A673 (cell line): Measurements from ENCODE around the gene ZBED1. TPM values are rescaled to one million over a fixed set of nuclear protein-coding genes. Genes with fewer than 3 reads are reported as not detected.
"Not testable (repeated sequence)": the region's sequence is repeated elsewhere in the genome, so short reads cannot be mapped to it uniquely, and the experiment has no call there.

ENCODE experiments used
- BruUV-seq: library from RNA; stranded (reverse); fragments of 400-500 nt; replicated peaks from 2 replicates; lab custom pipeline; 2021; lab: Mats Ljungman, UMichigan
- CTCF ChIA-PET: fragments of 300-600 bp; sonication (Branson Sonifier 250); formaldehyde crosslinking; loops from one replicate; lab custom pipeline; 2022; ENCODE audit warnings: antibody characterized with exemption; lab: Charles Lee
- POLR2A ChIA-PET: fragments of 300-600 bp; sonication (Branson Sonifier 250); formaldehyde crosslinking; loops from one replicate; lab custom pipeline; 2022; ENCODE audit warnings: antibody characterized with exemption; ENCODE audit not compliant: low non-redundant PET; lab: Charles Lee
- DNase-seq: peaks from one replicate; pipeline ENCODE4 v3.0.0-alpha.2; 2015; ENCODE audit warnings: low spot score
- H3K27ac ChIP-seq: fragments of 200-600 bp; sonication (generic); 2 replicates; pipeline ENCODE4 v1.5.1; 2016; ENCODE audit warnings: mixed run types, low read depth, mild to moderate bottlenecking, mixed read lengths, antibody characterized with exemption, low read length; ENCODE audit not compliant: poor library complexity, severe bottlenecking
- H3K27me3 ChIP-seq: fragments of 200-600 bp; sonication (generic); replicated peaks from 2 replicates; pipeline ENCODE4 v1.6.1; 2017; ENCODE audit warnings: mixed run types, low read depth, mild to moderate bottlenecking, mixed read lengths, antibody characterized with exemption, low read length; ENCODE audit not compliant: insufficient read depth, poor library complexity
- H3K36me3 ChIP-seq: fragments of 200-600 bp; sonication (generic); 2 replicates; pipeline ENCODE4 v1.6.1; 2016; ENCODE audit warnings: mixed run types, mild to moderate bottlenecking, mixed read lengths, antibody characterized with exemption, low read length; ENCODE audit not compliant: insufficient read depth, poor library complexity, severe bottlenecking
- H3K4me1 ChIP-seq: fragments of 200-600 bp; sonication (generic); 2 replicates; pipeline ENCODE4 v1.6.1; 2017; ENCODE audit warnings: mixed run types, mild to moderate bottlenecking, mixed read lengths, antibody characterized with exemption, low read length; ENCODE audit not compliant: insufficient read depth, poor library complexity, severe bottlenecking
- H3K4me3 ChIP-seq: fragments of 200-600 bp; sonication (generic); 2 replicates; pipeline ENCODE4 v1.5.1; 2016; ENCODE audit warnings: low read depth, mixed run types, mild to moderate bottlenecking, mixed read lengths, low read length; ENCODE audit not compliant: poor library complexity, severe bottlenecking
- H3K9me3 ChIP-seq: fragments of 200-600 bp; sonication (generic); 2 replicates; pipeline ENCODE4 v1.6.1; 2016; ENCODE audit warnings: mixed run types, low read depth, mild to moderate bottlenecking, mixed read lengths, antibody characterized with exemption, low read length; ENCODE audit not compliant: poor library complexity, severe bottlenecking
- CTCF ChIP-seq: fragments of 300-800, 200-600 bp; sonication (generic); conservative IDR thresholded peaks from 2 replicates; pipeline ENCODE4 v1.5.1; 2017; ENCODE audit warnings: low read depth, mild to moderate bottlenecking, antibody characterized with exemption, low read length, moderate library complexity, mixed read lengths
- EZH2 ChIP-seq: fragments of 200-600 bp; sonication (generic); IDR thresholded peaks from 2 replicates; pipeline ENCODE4 v1.6.1; 2017; ENCODE audit warnings: borderline replicate concordance, low read depth, mild to moderate bottlenecking, mixed read lengths, antibody characterized with exemption, low read length; ENCODE audit not compliant: poor library complexity, severe bottlenecking
- intact Hi-C: fragments of 100-400 bp; cut with micrococcal nuclease; formaldehyde crosslinking; loops from one replicate; pipeline ENCODE4 v1.10.0; 2022; ENCODE audit not compliant: unreplicated experiment
- total RNA-seq: library from RNA; stranded (reverse); gene quantifications from 2 replicates; pipeline ENCODE4 v1.2.3, GENCODE V29; 2021

ZBED1 gene
- total RNA-seq, 1 experiment from 2014 or later, result 37.6 TPM

- intact Hi-C loops, result no loop called here
- no peak overlapping the region for H3K27ac ChIP-seq
- DNase-seq, result no peak
- no TSS peak for BruUV-seq
- ChIA-PET CTCF (no interaction called here), POLR2A (no interaction called here)
- H3K27me3 ChIP-seq, result no peaks in the 10 kb centered on the region
- H3K9me3 ChIP-seq, result no peaks in the 10 kb centered on the region
- no peak overlapping the region for H3K4me3 ChIP-seq
- peaks cover 34% of the 10 kb centered on the region for H3K36me3 ChIP-seq
- no peaks in the 10 kb centered on the region for H3K4me1 ChIP-seq
- TF ChIP-seq EZH2, result no peak
- no peak for TF ChIP-seq CTCF
Observed at GRCh38 chrX:2484256-2484655, 16.5 kb downstream of the ZBED1 start.

GRCh38 chrX:2483398-2484060 lies 17.2 kb downstream of the ZBED1 start:
- ChIA-PET POLR2A (no interaction called here), CTCF (no interaction called here)
- Histone ChIP-seq H3K36me3 (peaks cover 26% of the 10 kb centered on the region), H3K4me1 (no peaks in the 10 kb centered on the region), H3K9me3 (no peaks in the 10 kb centered on the region), H3K4me3 (no peak overlapping the region), H3K27me3 (no peaks in the 10 kb centered on the region), H3K27ac (no peak overlapping the region)
- no peak for TF ChIP-seq CTCF
- TF ChIP-seq EZH2, result no peak
- BruUV-seq, result no TSS peak
- no peak for DNase-seq
- intact Hi-C loops, result no loop called here

GRCh38 chrX:2481597-2481996 lies 19.2 kb downstream of the ZBED1 start:
- H3K27me3 ChIP-seq, H3K27ac ChIP-seq, H3K9me3 ChIP-seq, intact Hi-C loops, DNase-seq, CTCF ChIA-PET, H3K4me1 ChIP-seq, POLR2A ChIA-PET, H3K36me3 ChIP-seq, H3K4me3 ChIP-seq, BruUV-seq: not testable (repeated sequence)

GRCh38 chrX:2479982-2480381 lies 20.8 kb downstream of the ZBED1 start:
- H3K9me3 ChIP-seq, BruUV-seq, intact Hi-C loops, H3K27ac ChIP-seq, CTCF ChIA-PET, H3K27me3 ChIP-seq, H3K36me3 ChIP-seq, DNase-seq, H3K4me1 ChIP-seq, H3K4me3 ChIP-seq, POLR2A ChIA-PET: not testable (repeated sequence)
